ENCODE data around the gene VPS37D.

DNA sequence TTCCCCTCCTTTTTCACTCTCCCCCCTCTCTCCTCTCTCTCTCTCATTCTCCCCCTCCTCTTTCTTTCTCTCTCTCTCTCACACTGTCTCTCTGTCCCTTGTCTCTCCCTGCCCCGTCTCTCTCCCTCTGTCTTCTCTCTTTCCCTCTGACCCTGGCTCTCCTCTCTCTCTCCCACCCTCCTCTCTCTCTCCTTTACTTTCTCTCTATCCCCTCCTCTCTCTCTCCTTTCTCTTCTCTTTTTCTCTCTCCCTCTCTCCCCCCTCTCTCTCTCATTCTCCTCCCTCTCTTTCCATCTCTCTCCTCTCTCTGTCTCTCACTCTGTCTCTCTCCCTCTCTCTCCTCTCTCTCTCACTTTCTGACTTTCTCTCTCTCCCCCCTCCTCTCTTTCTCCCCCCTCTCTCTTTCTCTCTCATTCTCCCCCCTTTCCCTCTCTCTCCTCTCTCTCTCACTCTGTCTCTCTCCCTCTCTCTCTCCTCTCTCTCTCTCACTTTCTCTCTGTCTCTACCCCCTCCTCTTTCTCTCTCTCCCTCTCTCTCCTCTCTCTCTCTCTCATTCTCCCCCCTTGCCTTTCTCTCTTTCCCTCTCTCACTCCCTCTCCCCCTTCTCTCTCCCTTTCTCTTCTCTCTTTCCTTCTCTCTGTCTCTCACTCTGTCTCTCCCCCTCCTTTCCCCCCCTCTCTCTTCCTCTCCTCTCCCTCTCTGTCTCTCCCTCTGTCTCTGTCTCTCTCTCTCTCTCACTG, 18.9 kb upstream of the VPS37D start:
- no peak for TF ChIP-seq FOXA1 (IDR thresholded peaks at IDR 0.05)
- TF ChIP-seq ZNF384 (IDR thresholded peaks at IDR 0.05), result no peak
- no peak for TF ChIP-seq BHLHE40 (IDR thresholded peaks at IDR 0.05; ENCODE audit: borderline replicate concordance)
- TF ChIP-seq HDGF (IDR thresholded peaks at IDR 0.05; ENCODE audit: borderline replicate concordance), result no peak
- no peak for TF ChIP-seq FOXM1 (IDR thresholded peaks at IDR 0.05; ENCODE audit: borderline replicate concordance)
